ENCODE results near the gene GPR17. TPM values are rescaled to one million over a fixed set of nuclear protein-coding genes. Genes with fewer than 3 reads are reported as not detected.

GPR17 gene
- total and polyA plus RNA-seq, 2 experiments from 2014 or later: 0.39 TPM; not detected in 1

- Histone ChIP-seq H3K4me2 (no peak overlapping the region), H4K20me1 (ENCODE audit: insufficient read depth, poor library complexity, severe bottlenecking) (no peaks in the 10 kb centered on the region), H3K9me3 (ENCODE audit: low read depth) (no peaks in the 10 kb centered on the region), H2AFZ (no peak overlapping the region), H3K79me2 (no peaks in the 10 kb centered on the region), H3K36me3 (replicated peaks; ENCODE audit: insufficient read depth, low read depth) (no peaks in the 10 kb centered on the region), H3K4me3 (no peak overlapping the region), H3K27ac (no peak overlapping the region), H3K4me1 (ENCODE audit: insufficient read depth) (no peaks in the 10 kb centered on the region), H3K9me2 (replicated peaks; ENCODE audit: insufficient read depth) (no peaks in the 10 kb centered on the region), H3K27me3 (no peaks in the 10 kb centered on the region)
- WGBS (ENCODE audit: low lambda C conversion rate, missing lambda C conversion rate): 93% methylated on average over 15 of the region's 15 CpGs
- no peak for DNase-seq (ENCODE audit: low spot score)
- TF ChIP-seq EZH2 (IDR thresholded peaks at IDR 0.05; ENCODE audit: borderline replicate concordance) (no peak), EZH2phosphoT487 (IDR thresholded peaks at IDR 0.05; ENCODE audit: low read depth, severe bottlenecking, unreplicated experiment) (no peak)
- TF ChIP-seq, protein P1, sequence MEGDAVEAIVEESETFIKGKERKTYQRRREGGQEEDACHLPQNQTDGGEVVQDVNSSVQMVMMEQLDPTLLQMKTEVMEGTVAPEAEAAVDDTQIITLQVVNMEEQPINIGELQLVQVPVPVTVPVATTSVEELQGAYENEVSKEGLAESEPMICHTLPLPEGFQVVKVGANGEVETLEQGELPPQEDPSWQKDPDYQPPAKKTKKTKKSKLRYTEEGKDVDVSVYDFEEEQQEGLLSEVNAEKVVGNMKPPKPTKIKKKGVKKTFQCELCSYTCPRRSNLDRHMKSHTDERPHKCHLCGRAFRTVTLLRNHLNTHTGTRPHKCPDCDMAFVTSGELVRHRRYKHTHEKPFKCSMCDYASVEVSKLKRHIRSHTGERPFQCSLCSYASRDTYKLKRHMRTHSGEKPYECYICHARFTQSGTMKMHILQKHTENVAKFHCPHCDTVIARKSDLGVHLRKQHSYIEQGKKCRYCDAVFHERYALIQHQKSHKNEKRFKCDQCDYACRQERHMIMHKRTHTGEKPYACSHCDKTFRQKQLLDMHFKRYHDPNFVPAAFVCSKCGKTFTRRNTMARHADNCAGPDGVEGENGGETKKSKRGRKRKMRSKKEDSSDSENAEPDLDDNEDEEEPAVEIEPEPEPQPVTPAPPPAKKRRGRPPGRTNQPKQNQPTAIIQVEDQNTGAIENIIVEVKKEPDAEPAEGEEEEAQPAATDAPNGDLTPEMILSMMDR (IDR thresholded peaks at IDR 0.05; ENCODE audit: poor library complexity): no peak
These were observed 10.7 kb downstream of the GPR17 start for GRCh38 chr2:127656569-127657231.

DNA sequence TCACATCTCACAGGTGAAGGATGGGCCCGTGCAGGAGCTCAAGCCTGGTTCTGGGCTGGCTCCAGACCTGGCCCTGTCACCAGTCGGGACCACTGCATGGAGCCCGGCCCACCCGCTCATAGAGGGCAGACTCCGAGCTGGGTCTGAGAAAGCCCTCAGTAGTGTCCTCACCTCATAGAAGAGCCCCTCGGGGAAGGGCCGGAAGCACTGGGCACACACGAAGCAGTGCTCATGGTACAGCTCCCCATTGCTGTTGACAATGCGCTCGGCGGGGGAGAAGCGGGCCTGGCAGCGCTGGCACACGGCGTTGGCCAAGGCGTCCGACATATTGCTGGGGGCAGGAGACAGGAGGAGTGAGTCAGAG is 11.3 kb downstream of the GPR17 start:
- no peaks in the 10 kb centered on the region for H3K36me3 ChIP-seq (replicated peaks; ENCODE audit: insufficient read depth, low read depth)

DNA sequence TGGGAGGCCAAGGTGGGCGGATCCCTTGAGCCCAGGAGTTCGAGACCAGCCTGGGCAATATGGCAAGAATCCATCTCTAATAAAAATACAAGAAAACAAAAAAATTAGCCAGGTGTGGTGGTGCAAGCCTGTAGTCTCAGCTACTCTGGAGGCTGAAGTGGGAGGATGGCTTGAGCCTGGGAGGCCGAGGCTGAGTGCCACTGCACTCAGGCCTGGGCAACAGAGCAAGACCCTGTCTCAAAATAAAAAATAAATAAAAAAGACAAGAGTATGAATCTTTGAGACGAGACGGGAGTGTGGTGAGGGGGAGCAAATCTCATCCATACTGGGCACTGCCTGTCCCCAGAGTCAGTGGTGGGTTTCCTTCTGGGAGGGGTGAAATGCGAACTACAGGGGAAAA is 12.2 kb downstream of the GPR17 start:
- no peaks in the 10 kb centered on the region for H3K27me3 ChIP-seq

More for the DNA sequence above, 11.3 kb downstream of the GPR17 start:
- TF ChIP-seq EZH2phosphoT487 (IDR thresholded peaks at IDR 0.05; ENCODE audit: low read depth, severe bottlenecking, unreplicated experiment) (no peak), EZH2 (IDR thresholded peaks at IDR 0.05; ENCODE audit: borderline replicate concordance) (no peak)
- TF ChIP-seq, protein P1 (IDR thresholded peaks at IDR 0.05; ENCODE audit: poor library complexity): no peak
- Histone ChIP-seq H3K4me1 (ENCODE audit: insufficient read depth) (peaks cover 3% of the 10 kb centered on the region), H3K9me3 (ENCODE audit: low read depth) (no peaks in the 10 kb centered on the region), H3K79me2 (no peaks in the 10 kb centered on the region), H4K20me1 (ENCODE audit: insufficient read depth, poor library complexity, severe bottlenecking) (no peaks in the 10 kb centered on the region), H3K27ac (no peak overlapping the region), H3K9me2 (replicated peaks; ENCODE audit: insufficient read depth) (no peaks in the 10 kb centered on the region), H2AFZ (no peak overlapping the region), H3K4me3 (no peak overlapping the region), H3K27me3 (no peaks in the 10 kb centered on the region), H3K4me2 (no peak overlapping the region)
- 99% methylated on average over 17 of the region's 17 CpGs for WGBS (ENCODE audit: low lambda C conversion rate, missing lambda C conversion rate)
- DNase-seq (ENCODE audit: low spot score): no peak

More for the DNA sequence above, 12.2 kb downstream of the GPR17 start:
- Histone ChIP-seq H3K27ac (no peak overlapping the region), H3K9me3 (ENCODE audit: low read depth) (no peaks in the 10 kb centered on the region), H3K9me2 (replicated peaks; ENCODE audit: insufficient read depth) (no peaks in the 10 kb centered on the region), H4K20me1 (ENCODE audit: insufficient read depth, poor library complexity, severe bottlenecking) (no peaks in the 10 kb centered on the region), H3K4me3 (no peak overlapping the region), H3K4me1 (ENCODE audit: insufficient read depth) (peaks cover 4% of the 10 kb centered on the region), H3K4me2 (no peak overlapping the region), H3K79me2 (no peaks in the 10 kb centered on the region), H3K36me3 (replicated peaks; ENCODE audit: insufficient read depth, low read depth) (no peaks in the 10 kb centered on the region), H2AFZ (no peak overlapping the region)
- TF ChIP-seq EZH2phosphoT487 (IDR thresholded peaks at IDR 0.05; ENCODE audit: low read depth, severe bottlenecking, unreplicated experiment): no peak
- TF ChIP-seq, protein P1 (IDR thresholded peaks at IDR 0.05; ENCODE audit: poor library complexity): no peak
- DNase-seq (ENCODE audit: low spot score): no peak
- 96% methylated on average over 6 of the region's 6 CpGs for WGBS (ENCODE audit: low lambda C conversion rate, missing lambda C conversion rate)
